T-helper 2 cell treated with Interferon-gamma antibody and Interleukin-4, amounts not matched to agents 100 ng/mL and 5 ng/mL, for 36 hours (primary cell): ENCODE data around the gene QPRT. TPM values are rescaled to one million over a fixed set of nuclear protein-coding genes. Genes with fewer than 3 reads are reported as not detected.
"Not testable (repeated sequence)": the region's sequence is repeated elsewhere in the genome, so short reads cannot be mapped to it uniquely, and the experiment has no call there.

Source experiments
- intact Hi-C: fragments of 100-400 bp; cut with micrococcal nuclease; formaldehyde crosslinking; loops from one replicate; pipeline ENCODE4 v1.15.1; 2023
- total RNA-seq: library from RNA; stranded (reverse); gene quantifications from 2 replicates; pipeline ENCODE4 v1.2.3, GENCODE V29; 2022

Gene QPRT
- total RNA-seq, 1 donor from 2014 or later, result 12.5 TPM

DNA sequence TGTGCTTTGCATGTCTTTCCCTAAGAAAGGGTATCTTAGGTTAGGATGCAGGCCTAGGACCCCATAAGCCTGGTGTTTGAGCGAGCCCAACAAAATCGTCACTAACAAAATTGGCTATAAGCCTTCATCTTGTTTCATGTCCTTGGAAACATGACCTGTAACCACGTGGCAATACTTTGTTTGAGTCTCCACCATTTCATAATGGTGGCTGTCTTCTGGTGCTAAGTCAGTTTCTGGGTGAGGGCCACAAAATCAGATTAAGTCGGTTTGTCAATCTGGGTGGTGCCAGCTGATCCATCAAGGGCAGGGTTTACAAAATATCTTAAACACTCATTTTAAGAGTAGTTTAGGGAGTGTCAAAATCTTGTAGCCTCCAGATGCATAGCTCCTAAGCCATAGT, 33.8 kb downstream of the QPRT start:
- intact Hi-C loops, result no loop called here

DNA sequence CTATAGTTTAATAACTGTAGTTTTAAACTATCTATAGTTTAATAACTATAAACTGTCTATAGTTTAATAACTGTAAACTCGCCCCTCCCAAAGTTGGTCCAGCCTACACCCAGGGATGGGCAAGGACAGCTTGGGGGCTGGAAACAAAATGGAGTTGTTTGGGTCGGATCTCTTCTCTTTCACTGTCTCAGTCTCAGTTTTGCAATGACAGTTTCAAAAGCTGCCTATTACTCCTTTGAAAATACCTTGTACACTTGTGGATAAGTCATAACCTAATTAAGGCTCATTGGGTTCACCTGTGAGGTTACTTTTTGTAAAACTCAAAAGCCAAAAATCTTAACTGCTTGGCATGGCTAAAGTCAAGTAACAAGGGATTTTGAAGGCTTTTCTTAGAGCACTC, 35.4 kb downstream of the QPRT start:
- intact Hi-C loops, result no loop called here

DNA sequence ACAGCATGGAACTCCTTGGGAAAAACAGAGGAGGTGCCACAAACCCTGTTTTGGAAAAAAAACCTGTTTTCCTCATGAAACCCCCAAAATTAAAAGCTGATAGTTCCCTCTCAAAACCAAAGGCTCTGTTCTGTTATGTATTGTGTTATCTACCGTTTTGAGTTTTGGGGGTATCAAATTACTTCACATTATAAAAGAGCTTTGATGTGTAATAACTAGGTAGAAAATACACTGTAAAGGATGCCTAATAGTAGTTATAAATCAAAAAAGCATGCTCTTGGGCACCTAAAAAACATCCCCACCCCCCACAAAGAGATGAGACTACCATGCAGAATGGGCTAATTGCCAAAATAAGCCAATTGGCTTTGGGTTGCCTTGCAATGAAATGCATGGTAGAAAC, 36.0 kb downstream of the QPRT start:
- intact Hi-C loops, result no loop called here

DNA sequence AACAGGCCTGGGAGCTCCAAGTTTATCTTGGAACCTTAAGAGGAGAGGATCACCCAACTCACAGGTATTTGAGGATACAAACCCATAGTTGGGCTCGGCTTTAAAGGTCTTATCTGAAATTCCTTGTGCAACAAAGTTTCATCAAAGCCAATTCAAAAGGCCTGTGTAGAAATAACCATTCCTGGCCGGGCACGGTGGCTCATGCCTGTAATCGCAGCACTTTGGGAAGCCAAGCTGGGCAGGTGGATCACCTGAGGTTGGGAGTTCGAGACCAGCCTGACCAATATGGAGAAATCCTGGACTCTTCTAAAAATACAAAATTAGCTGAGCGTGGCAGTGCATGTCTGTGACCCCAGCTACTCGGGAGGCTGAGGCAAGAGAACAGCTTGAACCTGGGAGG, 38.1 kb downstream of the QPRT start:
- intact Hi-C loops, result no loop called here

DNA sequence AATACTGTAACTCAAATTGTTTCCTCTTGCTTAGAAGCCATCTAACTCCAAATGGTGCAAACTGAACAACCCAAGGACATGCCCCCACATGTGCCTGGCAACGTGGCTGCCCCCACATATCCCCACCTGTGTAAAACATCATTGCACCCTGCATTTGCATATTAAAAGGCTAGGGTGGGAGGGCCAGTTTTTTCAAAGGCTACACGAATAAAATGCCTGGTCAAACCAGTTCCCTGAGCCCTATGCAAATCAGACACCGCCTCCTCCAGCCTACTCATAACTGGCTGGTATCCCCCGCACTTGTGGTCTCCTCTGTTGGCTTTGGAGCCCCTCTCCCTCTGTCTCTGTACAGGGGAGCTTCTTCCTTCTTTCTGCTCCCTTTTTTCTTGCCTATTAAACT, 40.1 kb downstream of the QPRT start:
- intact Hi-C loops, result no loop called here

DNA sequence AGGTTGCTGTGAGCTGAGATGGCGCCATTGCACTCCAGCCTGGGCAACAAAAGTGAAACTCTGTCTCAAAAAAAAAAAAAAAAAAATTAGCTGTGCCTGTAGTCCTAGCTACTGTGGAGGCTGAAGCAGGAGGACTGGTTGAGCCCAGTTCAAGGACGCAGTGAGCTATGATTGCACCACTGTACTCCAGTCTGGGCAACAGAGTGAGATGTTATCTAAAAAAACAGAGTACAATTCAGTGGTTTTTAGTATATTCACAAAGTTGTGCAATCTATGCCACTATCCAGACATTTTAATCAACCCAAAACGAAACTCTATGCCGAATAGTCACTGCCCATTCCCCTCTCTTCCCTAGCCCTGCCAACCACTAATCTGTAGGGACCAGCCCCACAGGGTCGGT, 41.7 kb downstream of the QPRT start:
- intact Hi-C loops, result no loop called here

DNA sequence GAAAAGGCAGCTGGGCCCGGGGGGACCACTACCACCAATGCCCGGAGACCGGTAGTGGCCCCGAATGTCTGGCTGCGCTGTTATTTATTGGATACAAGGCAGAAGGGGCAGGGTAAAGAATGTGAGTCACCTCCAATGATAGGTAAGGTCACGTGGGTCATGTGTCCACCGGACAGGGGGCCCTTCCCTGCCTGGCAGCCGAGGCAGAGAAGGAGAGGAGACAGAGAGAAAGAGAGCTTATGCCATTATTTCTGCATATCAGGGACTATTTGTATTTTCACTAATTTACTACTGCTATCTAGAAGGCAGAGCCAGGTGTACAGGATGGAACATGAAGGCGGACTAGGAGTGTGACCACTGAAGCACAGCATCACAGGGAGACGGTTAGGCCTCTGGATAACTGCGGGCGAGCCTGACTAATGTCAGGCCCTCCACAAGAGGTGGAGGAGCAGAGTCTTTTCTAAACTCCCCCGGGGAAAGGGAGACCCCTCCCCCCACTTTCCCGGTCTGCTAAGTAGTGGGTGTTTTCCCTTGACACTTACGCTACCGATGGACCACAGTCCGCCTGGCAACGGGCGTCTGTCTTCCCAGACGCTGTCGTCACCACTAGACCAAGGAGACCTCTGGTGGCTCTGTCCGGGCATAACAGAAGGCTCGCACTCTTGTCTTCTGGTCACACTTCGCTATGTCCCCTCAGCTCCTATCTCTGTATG, 42.3 kb downstream of the QPRT start:
- intact Hi-C loops, result not testable (repeated sequence)

DNA sequence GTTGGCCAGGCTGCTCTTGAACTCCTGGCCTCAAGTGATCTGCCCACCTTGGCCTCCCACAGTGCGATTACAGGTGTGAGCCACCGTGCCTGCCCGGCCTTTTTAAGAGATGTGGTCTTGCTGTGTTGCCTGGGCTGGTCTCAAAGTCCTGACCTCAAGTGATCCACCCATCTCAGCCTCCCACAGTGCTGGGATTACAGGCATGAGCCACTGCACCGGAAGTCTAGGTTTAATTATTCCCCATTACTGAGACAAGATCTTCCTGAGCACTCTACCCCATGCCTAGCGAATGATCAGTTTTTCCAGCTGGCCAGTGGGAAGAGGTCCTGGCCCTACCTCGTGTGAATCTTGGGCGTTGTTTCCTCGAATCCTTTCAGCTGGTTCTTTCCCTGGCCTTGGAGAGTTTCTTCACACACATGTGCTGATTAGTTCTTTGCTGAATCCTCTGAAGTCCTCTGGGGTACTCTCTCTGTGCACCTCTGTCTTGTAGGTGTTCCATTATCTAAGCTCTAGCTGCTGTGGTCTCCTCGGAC, 47.9 kb downstream of the QPRT start:
- intact Hi-C loops, result no loop called here

DNA sequence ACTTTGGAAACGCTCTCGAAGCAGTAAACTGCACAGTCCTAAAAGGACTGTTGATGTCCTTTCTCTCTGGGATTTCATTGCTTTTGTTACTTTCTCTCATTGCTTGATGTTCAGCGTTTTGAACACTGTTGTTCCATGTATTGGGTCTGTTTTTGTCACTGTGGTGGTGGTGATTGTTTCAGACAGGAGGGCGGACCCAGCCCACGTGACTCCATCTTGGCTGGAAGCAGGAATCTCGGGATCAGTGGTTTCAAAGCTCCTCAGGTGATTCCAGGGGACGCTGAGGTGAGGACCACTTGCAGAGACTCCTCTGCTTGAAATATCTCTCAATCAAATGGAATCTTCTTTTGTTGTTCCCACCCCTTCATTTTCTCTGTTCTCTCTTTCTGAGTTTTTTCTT, 48.5 kb downstream of the QPRT start:
- intact Hi-C loops, result no loop called here

DNA sequence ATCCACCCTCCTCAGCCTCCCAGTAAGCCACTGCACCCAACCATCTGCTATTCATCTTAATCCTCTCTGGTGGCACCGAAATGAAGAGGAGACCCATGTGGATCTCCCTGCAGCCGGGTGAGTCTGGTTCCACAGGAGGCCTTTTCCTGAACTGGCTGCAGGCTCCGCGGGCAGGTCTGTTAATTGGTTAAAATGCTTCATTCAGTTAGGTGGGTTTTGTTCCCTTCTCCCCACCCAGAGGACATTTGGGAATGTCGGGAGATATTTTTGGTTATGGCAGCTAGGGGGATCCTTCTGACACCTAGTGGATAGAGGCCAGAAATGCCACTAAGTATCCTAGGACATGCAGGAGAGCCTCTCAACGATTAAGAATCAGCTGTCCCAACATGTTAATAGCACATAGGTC, 50.1 kb downstream of the QPRT start:
- intact Hi-C loops, result no loop called here

DNA sequence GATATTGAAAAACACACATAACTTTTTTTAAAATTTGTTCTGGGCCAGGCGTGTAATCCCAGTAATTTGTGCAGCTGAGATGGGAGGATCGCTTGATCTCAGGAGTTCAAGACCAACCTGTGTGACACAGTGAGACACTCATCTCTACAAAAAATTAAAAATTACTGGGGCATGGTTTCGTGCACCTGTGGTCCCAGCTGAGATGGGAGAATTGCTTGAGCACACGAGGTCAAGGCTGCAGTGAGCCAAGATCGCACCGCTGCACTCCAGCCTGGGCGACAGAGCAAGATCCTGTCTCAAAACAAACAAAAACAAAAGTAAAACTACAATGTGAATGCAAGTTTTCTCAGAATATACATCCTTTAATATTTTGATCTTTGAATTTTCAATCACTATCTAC, 51.7 kb downstream of the QPRT start:
- intact Hi-C loops, result no loop called here

DNA sequence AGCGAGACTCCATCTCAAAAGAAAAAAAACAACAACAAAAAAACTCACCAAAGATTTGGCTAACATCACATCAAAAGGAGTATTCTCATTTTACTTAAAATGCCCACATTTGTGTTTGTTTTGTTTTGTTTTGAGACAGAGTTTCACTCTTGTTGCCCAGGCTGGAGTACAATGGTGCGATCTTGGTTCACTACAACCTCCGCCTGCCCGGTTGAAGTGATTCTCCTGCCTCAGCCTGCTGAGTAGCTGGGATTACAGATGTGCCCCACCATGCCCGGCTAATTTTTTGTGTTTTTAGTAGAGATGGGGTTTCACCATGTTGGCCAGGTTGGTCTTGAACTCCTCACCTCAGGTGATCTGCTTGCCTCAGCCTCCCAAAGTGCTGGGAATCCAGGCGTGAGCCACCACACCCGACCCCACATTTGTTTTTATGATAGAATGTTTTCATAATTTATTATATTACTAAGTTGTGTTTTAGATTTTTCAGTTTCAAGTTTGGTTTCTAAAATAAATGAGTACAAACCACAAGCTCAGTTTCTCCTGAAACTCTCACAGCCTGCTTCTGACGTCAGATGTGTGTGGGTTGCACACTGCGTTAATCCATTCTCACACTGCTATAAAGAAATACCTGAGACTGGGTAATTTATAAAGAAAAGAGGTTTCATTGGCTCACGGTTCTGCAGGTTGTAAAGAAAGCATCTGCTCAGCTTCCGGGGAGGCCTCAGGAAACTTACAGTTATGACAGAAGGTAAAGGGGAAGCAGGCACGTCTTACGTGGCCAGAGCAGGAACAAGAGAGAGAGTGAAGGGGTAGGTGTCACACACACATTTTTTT, 53.0 kb downstream of the QPRT start:
- intact Hi-C loops, result not testable (repeated sequence)

DNA sequence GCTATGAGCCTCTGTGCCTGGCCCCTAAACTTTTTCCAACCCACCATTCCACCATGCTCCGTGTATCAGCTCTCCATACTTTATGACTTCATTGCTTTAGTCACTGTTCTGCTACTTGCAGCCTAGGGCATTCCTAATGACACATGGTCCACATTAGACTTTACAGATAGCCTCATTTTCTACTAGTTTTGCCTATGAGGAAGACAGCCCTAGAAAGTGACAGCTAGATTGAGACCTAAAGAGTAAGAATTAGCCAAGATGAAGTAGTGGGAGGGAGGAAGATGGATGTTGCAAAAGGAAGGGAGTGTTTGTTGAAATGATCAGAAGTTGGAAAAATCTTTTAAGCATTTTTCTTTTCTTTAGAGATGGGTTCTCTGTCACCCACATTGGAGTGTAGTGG, 55.8 kb downstream of the QPRT start:
- intact Hi-C loops, result no loop called here

DNA sequence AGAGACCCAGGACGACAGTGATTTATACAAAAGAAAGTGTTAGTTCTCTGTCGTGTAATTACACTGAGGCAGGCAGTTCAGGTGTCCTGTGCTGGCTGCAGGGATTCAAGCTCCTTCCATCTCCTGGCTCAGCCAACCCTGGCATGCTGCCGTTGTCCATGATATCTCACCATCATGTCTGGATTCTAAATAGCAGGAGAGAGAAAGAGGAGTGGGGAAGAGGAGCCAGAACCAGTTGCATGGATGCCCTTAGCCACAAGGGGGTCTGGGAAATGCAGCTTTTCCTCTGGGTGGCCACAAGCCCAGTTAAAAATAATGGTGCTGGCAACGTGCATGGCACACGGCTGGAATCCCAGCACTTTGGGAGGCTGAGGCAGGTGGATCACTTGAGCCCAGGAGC, 57.1 kb downstream of the QPRT start:
- intact Hi-C loops, result no loop called here

DNA sequence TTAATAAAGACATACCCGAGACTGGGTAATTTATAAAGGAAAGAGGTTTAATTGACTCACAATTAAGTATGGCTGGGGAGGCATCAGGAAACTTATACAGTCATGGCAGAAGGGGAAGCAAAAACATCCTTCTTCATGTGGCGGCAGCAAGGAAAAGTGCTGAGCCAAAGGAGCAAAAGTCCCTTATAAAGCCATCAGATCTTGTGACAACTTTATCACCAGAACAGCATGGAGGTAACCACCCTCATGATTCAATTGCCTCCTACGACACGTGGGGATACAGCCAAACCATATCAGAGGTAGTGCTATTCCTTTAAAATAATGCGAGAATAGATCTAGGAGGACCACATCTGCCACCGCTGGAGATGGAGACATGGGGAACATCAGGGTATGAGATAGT, 57.8 kb downstream of the QPRT start:
- intact Hi-C loops, result no loop called here

DNA sequence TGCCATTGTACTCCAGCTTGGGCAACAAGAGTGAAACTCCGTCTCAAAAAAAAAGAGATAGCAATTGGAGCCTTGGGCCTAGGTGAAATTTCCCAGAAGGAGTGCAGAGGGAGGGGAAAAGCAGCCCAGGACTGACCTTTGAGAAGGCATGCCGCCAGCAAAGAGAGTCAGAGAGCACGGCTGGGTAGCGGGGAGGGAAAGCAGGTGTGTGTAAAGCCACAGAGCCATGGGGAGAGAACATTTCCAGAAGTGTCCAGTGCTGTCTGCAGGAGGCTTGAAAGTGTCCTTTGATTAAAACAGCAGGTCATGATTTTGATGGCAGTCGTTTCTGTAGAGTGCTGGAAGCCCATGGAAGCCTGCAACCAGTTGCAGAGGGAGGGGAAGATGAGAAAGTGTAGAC, 58.7 kb downstream of the QPRT start:
- intact Hi-C loops, result loop anchor here (1.0 to 2.0 kb wide), 2 partner anchors 9 to 53 kb away; partner anchors contain the start of gene KIF22

DNA sequence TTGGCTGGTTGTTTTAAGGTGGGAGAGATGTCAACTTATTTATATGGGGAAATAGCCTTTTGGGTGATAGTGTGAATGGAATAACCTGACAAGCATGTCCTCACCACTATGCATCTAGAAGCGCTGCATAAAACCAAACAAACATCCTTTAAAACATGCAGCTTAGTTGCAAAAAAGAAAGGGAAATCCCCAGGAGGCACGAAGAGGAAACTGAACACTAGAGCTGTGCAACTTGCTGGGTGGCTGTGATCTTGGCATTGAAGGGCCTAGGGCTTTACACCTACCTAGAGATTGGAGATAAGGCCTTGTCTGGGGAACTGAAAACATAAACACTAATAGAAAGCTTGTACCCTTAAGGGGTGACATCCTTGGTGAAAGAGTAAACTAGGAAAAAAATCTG, 59.5 kb downstream of the QPRT start:
- intact Hi-C loops, result loop anchor here (1.0 to 2.0 kb wide), 2 partner anchors 8 to 52 kb away; partner anchors contain the start of gene KIF22

DNA sequence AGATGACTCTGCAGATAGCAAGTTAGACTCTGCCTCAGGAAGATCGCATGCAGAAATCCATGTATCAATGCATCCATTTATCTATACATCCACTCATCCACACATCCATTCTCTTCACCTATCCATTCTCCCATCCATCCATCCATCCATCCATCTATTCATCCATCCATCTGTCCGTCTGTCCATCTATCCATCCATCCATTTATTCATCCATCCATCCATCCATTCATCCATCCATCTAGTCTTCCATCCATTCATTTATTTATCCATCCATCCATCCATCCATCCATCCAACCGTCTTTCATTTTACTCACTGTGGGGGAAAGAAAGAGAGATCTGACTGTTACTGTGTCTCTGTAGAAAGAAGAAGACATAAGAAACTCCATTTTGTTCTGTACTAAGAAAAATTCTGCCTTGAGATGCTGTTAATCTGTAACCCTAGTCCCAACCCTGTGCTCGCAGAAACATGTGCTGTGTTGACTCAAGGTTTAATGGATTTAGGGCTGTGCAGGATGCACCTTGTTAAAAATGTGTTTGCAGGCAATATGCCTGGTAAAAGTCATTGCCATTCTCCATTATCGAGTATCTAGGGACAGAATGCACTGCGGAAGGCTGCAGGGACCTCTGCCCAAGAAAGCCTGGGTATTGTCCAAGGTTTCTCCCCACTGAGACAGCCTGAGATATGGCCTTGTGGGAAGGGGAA, 61.1 kb downstream of the QPRT start:
- intact Hi-C loops, result loop anchor here (2.0 kb wide), 1 partner anchor 51 kb away; the partner anchor contains the start of gene KIF22

DNA sequence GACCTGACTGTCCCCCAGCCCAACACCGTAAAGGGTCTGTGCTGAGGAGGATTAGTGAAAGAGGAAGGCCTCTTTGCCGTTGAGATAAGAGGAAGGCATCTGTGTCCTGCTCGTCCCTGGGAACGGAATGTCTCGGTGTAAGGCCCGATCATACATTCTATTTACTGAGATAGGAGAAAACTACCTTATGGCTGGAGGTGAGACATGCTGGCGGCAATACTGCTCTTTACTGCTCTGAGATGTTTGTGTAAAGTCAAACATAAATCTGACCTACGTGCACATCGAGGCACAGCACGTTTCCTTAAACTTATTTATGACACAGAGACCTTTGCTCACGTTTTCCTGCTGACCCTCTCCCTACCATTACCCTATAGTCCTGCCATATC, 61.6 kb downstream of the QPRT start:
- intact Hi-C loops, result not testable (repeated sequence)

DNA sequence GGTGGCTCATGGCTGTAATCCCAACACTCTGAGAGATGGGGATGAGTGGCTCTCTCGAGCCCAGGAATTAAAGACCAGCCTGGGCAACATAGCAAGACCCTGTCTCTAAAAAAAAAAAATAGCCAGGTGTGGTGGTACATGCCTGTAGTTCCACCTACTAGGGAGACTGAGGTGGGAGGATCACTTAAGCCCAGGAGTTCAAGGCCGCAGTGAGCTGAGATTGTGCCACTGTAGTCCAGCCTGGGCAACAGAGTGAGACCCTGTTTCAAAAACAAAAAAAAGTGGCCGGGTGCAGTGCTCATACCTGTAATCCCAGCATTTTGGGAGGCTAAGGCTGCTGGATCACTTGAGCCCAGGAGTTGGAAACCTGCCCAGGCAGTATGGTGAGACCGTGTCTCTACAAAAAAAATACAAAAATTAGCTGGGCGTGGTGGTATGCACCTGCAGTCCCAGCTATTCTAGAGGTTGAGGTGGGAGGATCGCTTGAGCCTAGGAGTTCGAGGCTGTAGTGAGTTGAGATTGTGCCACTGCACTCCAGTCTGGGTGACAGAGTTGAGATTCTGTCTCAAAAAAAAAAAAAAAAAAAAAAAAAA, 63.8 kb downstream of the QPRT start:
- intact Hi-C loops, result no loop called here

DNA sequence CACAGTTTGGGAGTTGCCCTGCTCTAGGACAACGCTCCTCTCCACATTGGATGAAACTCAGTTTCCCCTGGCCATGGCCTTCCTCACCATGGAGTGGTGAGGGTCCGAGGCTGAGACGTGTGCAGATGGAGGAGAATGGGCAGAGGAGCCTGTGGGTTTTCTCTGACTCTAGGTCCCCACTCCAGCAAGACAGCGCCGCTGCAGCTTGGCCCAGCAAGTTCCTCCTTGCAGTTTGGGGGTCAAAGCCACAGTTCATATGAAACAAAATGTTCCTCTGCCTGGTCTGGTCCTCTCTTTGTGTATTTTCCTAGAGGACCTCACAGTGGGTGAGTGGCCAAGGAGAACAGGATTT, 64.5 kb downstream of the QPRT start:
- intact Hi-C loops, result no loop called here
